Activated naive CD8-positive, alpha-beta T cell treated with anti-CD3 and anti-CD28 coated beads, Interleukin-2, amount 50 U/mL, for 16 hours (primary cell): Measurements from ENCODE around the gene SPATA4.

ENCODE experiments used
- DNase-seq: peaks from one replicate; pipeline ENCODE4 v3.0.0-alpha.2; 2020; ENCODE audit warnings: low read depth, low spot score

The SPATA4 gene

DNA sequence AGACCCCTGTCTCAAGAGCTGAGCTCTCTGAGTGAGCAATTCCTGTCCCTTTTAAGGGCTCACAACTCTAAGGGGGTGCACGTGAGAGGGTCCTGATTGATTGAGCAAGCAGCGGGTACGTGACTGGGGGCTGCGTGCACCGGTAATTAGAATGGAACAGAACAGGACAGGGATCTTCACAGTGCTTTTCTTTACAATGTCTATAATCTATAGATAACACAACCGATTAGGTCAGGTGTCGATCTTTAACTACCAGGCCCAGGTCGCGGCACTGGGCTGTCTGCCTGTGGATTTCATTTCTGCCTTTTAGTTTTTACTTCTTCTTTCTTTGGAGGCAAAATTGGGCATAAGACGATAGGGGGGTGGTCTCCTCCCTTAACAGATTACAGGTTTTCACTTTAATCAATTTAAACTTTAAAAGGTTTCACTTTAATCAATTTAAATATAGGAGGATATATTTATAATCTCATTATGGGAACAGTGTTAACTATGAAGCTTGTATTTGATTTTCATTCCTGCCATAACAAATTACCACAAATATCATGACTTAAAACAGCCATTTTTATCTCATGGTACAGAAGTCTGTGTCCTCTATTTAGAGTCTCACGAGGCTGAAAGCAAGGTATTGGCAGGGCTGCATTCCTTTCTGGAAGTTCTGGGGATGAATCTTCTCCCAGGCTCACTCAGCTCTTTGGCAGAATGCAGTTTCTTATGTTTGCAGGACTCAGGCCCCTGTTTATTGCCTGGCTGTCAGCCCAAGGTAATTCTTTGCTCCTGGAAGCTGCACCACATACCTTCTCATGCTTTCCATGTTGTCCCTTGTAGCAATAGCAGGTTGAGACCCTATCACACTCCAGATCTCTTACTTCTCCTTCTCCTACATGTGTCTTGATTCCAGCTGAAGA, 5.2 kb downstream of the SPATA4 start:
- no peak for DNase-seq

DNA sequence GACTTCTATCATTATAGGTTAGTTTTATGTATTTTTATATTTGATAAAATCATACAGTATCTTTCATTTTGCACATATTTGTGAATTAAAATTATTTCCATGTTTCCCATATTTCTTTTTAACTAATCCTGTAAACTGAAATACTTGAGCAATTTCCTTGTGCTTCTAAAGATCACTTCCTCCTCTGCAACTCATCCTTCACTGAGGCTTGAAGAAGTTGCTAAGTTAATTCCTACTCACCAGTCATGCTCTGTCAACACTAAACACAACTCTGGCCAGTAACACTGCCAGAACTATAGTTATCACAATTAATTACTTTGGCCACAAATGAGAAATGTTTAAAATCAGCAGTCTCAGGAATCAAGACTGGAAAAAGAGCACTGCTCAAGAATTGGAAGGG, 6.7 kb downstream of the SPATA4 start:
- DNase-seq, result no peak

DNA sequence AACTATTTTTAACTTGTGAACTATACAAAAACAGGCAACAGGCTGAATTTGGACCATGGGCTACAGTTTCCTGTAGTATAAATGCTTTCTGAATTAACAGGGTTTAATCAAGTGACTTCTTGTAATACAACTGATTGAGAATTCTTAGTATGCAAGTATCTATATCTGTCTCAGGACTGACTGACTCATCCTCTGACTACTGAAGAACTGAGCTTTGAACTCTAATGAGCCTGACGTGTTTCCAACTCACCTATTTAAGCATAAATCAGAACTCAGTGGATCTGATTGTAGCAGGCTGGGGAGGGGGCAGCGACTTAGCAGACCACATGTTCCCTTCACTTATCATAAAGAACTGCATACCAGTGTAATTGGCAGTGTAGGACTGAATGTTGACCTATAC, 7.8 kb downstream of the SPATA4 start:
- DNase-seq, result no peak

DNA sequence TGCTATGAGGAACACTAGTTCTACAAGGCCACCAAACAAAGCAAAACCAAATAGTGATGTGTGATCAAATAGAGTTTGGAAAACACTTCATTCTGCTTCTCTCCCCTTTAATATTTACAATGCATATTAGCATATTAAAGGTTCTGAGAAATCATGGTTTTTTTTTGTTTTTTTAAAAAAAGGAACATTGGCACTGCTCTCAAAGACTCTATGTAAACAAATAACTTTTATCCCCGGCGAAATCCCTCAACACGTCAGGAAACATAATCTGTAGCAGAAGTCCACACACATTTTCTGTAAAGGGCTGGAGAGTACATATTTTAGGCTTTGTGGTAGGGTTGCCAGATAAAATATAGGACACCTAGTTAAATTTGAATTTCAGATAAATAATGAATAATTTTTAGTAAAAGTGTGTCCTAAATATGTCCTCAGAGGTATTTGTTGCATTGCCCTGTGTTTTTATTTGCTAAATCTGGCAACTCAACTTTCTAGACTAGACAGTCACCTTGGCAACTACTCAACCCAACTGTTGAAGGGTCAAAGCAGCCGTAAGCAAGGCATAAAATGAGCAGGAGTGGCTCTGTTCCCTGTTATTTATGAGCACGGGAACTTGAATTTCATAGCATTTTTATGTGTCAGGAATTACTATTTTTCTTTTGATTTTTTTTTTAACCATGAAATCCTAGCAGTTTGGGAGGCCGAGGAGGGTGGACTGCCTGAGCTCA, 8.6 kb downstream of the SPATA4 start:
- DNase-seq, result no peak

DNA sequence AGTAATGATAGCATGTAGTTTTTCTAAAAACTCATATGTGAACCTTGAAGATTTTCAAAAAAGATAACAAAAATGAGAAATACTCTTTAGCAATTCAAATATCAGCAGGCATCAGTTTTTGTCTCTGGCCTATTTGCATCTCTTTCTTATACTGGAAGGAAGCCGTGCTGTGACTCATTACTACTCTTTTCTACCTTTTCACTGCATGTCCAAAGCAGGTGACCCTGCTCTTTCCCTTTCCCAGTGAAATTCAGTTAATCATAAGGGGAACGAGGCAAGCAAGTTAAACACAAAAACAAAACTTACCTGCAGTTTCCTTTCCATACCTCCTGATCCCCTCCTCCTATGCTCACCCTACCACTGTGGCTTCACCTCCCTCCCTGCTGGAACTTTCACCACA, 9.3 kb downstream of the SPATA4 start:
- no peak for DNase-seq

DNA sequence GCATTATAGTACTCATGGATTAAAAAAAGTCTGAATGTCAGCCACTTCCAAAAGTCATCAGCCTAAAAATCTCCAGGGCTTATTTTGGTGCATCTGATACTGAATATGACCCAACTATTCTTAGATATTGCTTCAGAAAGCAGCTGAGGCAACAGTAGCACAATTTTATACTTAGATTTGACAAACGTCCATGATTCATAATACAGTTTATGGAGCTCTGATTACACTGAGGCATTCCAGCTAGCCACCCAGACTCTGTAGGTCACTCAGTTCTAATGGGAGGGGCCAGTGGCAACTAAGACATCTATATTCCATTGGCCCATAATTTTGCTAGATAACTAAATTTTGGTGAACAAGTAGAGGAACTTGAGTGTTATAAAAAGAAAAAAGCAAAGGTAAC, 10.3 kb downstream of the SPATA4 start:
- DNase-seq, result no peak

DNA sequence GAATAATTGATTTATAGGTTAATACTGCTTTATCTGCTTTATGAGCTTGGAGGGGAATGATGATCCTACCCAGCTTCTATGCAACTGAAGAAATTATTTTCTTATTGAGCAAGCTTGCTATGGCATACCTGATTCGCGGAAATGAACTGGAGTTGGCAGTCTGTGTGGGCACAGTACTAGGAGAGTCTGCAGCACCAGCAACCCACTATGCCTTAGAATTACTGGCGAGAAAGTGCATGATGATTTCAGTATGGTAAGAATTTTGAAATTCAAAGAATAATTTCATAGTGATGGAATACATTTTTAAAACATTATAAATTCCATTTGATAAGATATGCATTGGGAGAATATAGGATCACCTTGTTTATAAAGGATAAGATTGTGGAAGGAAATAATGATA, 32.3 kb downstream of the SPATA4 start:
- DNase-seq, result no peak

DNA sequence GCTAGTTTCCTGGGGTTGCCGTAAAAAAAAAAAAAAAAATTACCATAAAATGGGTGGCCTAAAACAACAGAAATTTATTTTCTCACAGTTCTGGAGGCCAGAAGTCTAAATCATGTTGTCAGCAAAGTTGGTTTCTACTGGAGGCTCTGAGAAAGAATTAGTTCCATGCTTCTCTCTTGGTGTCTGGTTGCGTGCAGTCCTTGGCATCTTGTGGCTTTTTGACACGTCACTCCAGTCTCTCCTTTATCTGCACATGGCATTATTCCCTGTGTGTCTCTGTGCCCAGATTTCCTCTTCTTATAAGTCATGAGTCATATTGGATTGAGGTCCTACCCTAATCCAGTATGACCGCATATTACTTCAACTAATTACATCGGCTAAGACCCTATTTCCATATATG, 38.7 kb downstream of the SPATA4 start:
- DNase-seq, result no peak

DNA sequence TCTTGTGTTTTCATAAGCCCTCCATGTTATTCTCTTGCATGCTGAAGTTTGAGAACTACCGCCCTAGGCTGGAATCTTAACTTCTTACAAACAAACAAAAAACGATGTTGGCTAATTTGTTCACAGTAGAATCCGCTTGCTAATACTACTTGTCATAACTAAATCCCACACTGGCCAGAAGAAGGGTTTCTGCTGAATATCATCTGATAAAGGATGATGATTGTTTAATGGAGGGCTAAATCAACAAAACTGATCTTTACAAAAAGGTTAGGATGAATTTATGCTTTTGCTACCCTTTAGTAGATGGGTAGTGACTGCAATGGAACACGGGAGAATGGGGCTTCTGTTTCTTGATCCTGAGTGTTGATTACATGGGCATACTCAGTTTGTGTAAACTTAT, 42.3 kb downstream of the SPATA4 start:
- no peak for DNase-seq

DNA sequence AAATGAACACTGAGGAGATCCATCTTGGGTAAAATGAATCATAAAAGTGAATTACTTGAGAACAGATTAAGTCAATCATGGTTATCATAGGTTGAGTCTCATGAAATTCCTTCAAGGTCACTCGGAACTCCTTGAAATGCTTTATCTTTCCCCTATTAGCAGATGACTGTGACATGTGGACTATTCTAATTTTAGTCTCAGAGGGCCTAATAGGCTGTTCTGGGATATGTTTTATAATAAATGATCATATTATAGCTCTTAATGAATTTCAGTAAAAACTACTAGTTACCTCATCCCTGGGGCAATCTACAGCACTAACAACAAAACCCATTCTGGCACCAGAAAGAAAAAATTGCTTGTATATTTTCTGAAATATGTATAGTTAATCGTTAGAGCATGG, 44.7 kb downstream of the SPATA4 start:
- no peak for DNase-seq

DNA sequence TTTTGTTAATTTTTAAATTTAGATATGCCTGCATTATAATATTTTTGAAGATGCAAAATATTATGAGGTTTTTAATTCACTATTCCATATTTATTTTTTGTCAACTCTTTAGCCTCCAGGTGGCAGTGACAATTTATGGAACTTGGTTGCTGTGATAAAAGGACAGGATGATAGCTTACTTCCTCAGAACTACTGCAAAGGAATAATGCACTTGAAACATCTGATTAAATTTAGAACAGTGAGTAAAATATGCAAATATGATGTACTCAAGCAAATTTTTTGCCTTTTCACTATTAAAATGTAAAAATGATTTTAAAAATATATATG, 45.1 kb downstream of the SPATA4 start:
- no peak for DNase-seq

DNA sequence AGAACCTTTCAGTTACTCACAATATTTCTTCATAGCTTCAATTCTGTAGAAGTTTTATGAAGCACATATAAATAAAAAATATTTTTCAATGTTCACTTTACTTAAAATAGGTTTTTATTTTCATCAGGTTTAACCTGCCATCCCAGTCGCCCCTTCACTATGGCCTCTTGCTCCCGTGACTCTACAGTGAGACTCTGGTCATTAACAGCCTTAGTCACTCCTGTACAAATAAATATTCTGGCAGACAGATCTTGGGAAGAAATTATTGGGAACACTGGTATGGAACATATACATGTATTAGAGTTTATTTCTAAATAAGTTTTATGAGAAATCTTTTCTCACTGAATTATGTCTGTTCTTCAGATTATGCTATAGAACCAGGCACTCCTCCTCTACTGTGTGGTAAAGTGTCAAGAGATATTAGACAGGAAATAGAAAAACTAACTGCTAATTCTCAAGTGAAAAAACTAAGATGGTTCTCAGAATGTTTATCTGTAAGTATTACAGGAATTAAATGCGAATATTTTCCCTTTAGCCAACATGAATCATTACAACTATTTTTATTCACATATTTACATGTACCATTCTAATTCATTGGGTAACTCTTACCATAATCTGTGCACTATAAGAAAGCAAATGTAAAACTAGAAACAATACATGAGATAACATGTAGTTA, 45.6 kb downstream of the SPATA4 start:
- DNase-seq, result no peak

DNA sequence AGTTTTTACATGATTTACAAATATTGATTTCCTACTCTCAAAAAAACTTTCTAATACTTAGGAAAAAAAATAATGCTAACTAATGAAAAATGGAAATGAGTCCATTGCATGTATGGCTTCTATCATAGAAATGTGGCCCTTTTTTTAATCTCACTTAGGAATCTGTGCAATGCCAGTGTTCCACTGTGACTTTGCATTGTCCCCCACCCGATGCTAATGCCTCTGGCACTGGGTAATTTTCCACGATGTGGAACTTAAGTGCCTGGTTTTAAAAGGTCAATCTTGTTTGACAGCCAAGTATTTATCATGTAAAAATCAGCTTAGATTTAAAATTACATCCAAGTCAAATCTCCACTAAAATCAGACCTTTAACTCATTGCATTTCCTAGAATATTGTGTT, 53.1 kb downstream of the SPATA4 start:
- no peak for DNase-seq

DNA sequence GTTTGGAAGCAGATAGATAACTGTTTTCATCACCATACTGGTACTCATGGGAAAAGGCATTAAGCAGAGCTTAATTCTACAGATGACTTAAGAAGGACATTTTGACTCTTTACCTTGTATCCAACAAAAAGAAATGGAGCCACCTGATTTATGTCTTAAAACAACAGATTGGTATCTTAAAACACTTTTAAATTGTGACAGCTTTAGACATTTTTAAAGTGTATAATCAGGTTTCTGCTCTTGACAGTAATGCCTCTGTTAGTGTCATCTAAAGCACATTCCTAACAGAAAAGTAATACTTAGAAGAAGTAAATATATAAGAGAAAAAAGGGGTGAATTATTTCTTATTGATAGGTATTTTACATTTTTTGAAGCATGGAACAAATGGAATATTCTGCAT, 55.9 kb downstream of the SPATA4 start:
- DNase-seq, result no peak

DNA sequence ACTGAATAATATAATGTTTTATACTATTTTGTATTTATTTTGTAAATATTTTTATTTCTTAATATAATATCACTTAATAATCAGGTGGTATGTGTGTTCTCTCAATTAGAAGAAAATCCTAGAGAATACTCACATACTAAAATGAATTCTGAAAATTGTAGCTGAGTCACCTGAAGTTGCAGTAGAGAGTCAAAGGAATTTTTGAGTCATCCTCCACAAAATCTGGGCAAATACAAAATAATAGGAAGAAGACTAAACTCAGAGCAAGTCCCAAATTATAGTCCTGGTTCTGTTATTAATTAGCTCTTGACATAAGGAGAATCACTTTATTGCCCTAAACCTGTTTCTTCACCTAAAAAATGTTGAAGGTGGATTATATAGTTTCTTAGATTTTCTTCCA, 57.8 kb downstream of the SPATA4 start:
- DNase-seq, result no peak

DNA sequence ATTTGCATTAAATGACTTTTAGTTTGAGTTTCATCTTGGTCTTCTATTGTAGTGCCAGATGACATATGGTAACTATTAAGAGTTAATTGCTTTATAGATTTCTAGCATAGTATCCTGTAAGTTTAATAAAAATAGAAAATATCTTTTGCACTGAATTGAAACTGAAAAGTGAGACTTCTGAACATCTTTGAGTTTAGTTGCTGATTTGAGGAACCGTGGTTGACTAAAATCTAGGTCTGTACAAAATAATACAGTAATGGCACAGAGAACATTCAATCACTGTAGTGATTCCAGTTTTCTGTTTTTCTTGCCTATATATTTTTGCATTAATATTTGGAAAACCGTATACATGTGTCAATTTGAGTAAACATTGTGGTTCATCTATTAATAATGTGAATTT, 60.7 kb downstream of the SPATA4 start:
- DNase-seq, result no peak
